Hair follicle dermal papilla cell (primary cell): ENCODE results near the gene PCDHGA4. TPM values are rescaled to one million over a fixed set of nuclear protein-coding genes. Genes with fewer than 3 reads are reported as not detected.

Experiments used
- total RNA-seq: library from RNA; depleted of rRNA; stranded (reverse); fragments of >200 nt; gene quantifications from 2 replicates; pipeline ENCODE4 v1.2.3, GENCODE V29; 2012

PCDHGA4 gene
- total RNA-seq, result 7.8 and 8.9 TPM in 2 replicates

GRCh38 chr5:141354900-141355469 lies at the start of gene PCDHGA4:
TSS of gene PCDHGA4 (plus strand) at chr5:141355021. CDS start at chr5:141355108, 87 bp downstream.

GRCh38 chr5:141320225-141321169 lies 34.3 kb upstream of the PCDHGA4 start, which contains the start of gene TAF7:
TSS of gene TAF7 (minus strand) at chr5:141320784. CDS start at chr5:141320044, 740 bp downstream.

GRCh38 chr5:141330299-141331080 lies 24.3 kb upstream of the PCDHGA4 start, which contains the start of gene PCDHGA1:
TSS of gene PCDHGA1 (plus strand) at chr5:141330514.

GRCh38 chr5:141338538-141339306 lies 16.1 kb upstream of the PCDHGA4 start, which contains the start of gene PCDHGA2:
TSS of gene PCDHGA2 (plus strand) at chr5:141338760.

GRCh38 chr5:141343242-141343952 lies 11.4 kb upstream of the PCDHGA4 start, which contains the start of gene PCDHGA3:
TSS of gene PCDHGA3 (plus strand) at chr5:141343829. CDS start at chr5:141344034, 205 bp downstream.

GRCh38 chr5:141349917-141350619 lies 4.8 kb upstream of the PCDHGA4 start, which contains the start of gene PCDHGB1:
TSS of gene PCDHGB1 (plus strand) at chr5:141350099. CDS start at chr5:141350261, 162 bp downstream.

GRCh38 chr5:141359790-141360426 lies 5.1 kb downstream of the PCDHGA4 start, which contains the start of gene PCDHGB2:
TSS of gene PCDHGB2 (plus strand) at chr5:141359994. CDS start at chr5:141360136, 142 bp downstream.

GRCh38 chr5:141363952-141364660 lies 9.3 kb downstream of the PCDHGA4 start, which contains the start of gene PCDHGA5:
TSS of gene PCDHGA5 (plus strand) at chr5:141364162. CDS start at chr5:141364331, 169 bp downstream.

GRCh38 chr5:141369994-141370848 lies 15.4 kb downstream of the PCDHGA4 start, which contains the start of gene PCDHGB3:
TSS of gene PCDHGB3 (plus strand) at chr5:141370242. CDS start at chr5:141370395, 153 bp downstream.

GRCh38 chr5:141373673-141374317 lies 19.0 kb downstream of the PCDHGA4 start, which contains the start of gene PCDHGA6:
TSS of gene PCDHGA6 (plus strand) at chr5:141373891. CDS start at chr5:141374084, 193 bp downstream.

GRCh38 chr5:141382469-141383294 lies 27.9 kb downstream of the PCDHGA4 start, which contains the start of gene PCDHGA7:
TSS of gene PCDHGA7 (plus strand) at chr5:141382742. CDS start at chr5:141382900, 158 bp downstream.

GRCh38 chr5:141387557-141388311 lies 32.9 kb downstream of the PCDHGA4 start, which contains the start of gene PCDHGB4:
TSS of gene PCDHGB4 (plus strand) at chr5:141387698. CDS start at chr5:141387885, 187 bp downstream.

GRCh38 chr5:141392429-141393198 lies 37.8 kb downstream of the PCDHGA4 start, which contains the start of gene PCDHGA8:
TSS of gene PCDHGA8 (plus strand) at chr5:141392633. CDS start at chr5:141392814, 181 bp downstream.

